RWPE1 (cell line): ENCODE results near the gene PRKCZ.

Experiments
- CTCF ChIA-PET: fragments of 350-600 bp; sonication (Branson Sonifier 250); formaldehyde crosslinking; extraction: SDS; loops from one replicate; lab custom pipeline; 2021; lab: Yijun Ruan, JAX
- POLR2A ChIA-PET: fragments of 400-600 bp; formaldehyde crosslinking; extraction: SDS; loops from one replicate; lab custom pipeline; 2020; ENCODE audit warnings: antibody characterized with exemption; ENCODE audit not compliant: low non-redundant PET; lab: Yijun Ruan, JAX
- DNase-seq: peaks from one replicate; pipeline ENCODE4 v3.0.0; 2012; ENCODE audit warnings: low spot score
- H3K27ac ChIP-seq: fragments of 450-650 bp; 2 replicates; pipeline ENCODE4 v1.5.1; 2017
- TF ChIP-seq, protein P1 (sequence below): fragments of 450-650 bp; conservative IDR thresholded peaks from 2 replicates; pipeline ENCODE4 v1.5.1; 2017; ENCODE audit warnings: low read depth, mild to moderate bottlenecking

PRKCZ gene

DNA sequence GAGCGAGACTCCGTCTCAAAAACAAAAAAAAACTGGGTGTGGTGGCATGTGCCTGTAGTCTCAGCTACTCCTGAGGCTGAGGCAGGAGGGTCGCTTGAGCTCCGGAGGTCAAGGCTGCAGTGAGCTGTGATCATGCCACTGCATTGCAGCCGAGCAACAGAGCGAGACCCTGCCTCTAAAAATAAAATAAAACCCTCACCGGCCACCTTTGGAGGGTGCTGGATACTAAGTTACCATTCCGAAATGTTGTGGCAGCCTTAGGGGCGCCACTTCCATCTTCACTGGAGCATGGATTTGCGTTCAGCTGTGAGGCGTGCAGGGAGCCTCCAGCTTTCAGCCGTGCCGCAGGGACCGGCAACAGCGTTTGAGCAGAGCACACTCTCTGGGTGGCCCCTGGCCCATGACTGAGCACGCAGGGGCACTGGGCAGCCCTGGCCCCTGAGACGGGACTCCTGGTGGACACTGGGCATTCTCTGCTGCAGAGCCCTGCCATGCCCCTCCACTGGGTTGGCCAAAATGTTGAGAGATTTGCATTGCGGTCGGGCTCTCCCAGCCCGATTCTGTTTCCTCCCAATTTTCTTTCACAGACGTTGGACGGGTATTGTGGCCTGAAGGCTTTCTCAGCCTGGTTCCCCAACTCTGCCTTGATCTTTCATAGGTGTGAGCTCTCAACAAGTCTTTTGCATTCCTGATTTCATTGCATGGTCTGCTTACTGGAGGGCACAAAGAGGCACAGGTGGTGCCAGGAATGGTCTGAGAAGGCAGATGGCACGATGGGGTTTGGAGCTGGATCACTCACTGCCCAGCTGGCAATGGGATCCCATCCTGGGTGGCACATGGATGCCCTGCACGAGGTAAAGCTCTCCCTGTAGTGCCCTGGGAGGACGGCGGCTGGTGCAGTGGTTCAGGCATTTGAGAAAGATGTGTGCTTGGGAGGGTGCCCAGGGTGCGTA is 40.8 kb upstream of the PRKCZ start:
- no peak overlapping the region for H3K27ac ChIP-seq
- no peak for DNase-seq
- ChIA-PET POLR2A (no interaction called here), CTCF (interaction anchor here (0.7 kb wide), 1 partner anchor 66 kb away, joined by 3 read pairs; no protein-coding TSS in a partner anchor)
- TF ChIP-seq, protein P1, sequence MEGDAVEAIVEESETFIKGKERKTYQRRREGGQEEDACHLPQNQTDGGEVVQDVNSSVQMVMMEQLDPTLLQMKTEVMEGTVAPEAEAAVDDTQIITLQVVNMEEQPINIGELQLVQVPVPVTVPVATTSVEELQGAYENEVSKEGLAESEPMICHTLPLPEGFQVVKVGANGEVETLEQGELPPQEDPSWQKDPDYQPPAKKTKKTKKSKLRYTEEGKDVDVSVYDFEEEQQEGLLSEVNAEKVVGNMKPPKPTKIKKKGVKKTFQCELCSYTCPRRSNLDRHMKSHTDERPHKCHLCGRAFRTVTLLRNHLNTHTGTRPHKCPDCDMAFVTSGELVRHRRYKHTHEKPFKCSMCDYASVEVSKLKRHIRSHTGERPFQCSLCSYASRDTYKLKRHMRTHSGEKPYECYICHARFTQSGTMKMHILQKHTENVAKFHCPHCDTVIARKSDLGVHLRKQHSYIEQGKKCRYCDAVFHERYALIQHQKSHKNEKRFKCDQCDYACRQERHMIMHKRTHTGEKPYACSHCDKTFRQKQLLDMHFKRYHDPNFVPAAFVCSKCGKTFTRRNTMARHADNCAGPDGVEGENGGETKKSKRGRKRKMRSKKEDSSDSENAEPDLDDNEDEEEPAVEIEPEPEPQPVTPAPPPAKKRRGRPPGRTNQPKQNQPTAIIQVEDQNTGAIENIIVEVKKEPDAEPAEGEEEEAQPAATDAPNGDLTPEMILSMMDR = no peak

DNA sequence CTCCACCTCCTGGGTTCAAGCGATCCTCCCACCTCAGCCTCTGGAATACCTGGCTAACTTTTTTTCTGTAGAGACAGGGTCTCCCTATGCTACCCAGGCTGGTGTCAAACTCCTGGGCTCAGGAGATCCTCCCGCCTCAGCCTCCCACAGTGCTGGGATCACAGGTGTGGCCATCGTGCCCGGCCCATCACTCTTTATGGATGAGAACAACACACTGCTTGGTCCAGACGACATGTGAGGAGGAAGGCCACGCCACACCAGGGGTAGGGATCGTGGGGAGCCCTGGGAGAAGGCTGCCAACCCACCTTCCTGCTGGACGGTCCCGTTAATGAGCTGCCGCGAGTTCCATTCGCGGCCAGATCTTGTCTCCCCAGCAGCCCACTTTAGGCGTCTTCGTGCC is 36.0 kb upstream of the PRKCZ start:
- H3K27ac ChIP-seq = no peak overlapping the region
- TF ChIP-seq, protein P1 = no peak
- DNase-seq = no peak
- ChIA-PET CTCF (no interaction called here), POLR2A (no interaction called here)

DNA sequence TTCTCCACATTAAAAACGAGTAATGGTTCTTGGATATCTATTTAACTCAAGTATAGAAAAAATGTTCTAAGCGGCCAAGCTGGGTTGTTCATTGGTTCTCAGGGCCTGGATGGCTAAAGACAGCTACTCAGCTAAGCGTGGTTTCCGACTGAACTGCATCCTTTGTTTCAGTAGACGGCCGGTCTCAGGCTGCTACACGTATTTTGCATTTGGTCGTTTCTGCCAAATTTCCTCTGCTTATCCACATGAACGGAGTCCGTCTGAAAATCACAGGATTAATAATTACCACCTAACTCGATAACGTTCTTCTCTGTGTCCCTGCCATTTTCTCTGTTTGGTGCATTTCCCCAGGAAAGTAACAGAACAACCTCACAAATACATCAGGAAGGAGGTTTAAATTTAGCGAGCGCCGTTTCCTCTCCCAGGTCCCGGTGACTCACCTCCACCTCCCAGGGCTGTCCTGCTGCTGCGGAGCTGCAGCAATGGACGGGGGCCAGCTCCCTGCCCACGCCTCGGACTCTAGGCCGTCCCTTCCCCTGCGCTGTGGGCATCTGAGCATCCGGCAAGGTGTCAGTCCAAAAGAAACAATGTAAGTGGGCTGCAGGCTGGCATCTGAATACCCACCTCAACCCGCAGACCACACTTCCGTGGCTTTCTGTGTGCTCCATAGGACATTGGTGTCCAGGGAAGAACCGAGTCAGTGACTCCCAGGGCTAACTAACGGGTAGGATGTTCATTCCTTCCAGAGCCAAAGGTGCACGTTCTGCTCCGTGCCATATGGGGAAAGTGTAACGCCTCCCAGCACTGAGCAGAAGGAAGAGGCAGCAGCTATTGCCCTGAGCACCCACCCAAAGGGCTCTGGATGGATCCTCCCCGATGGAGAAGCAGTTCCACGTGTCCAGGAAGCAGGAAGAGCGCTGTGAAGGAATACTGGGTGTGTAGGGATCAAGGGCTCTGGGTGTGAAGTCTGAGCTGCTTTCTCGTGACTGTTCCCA is 35.2 kb upstream of the PRKCZ start:
- DNase-seq = peak; percentile 55
- TF ChIP-seq, protein P1 = no peak
- CTCF ChIA-PET = interaction anchor here (0.6 to 1.2 kb wide), 3 partner anchors 16 to 85 kb away, joined by 3 to 4 read pairs (median 4); no protein-coding TSS in a partner anchor
- H3K27ac ChIP-seq = no peak overlapping the region
- POLR2A ChIA-PET = no interaction called here

DNA sequence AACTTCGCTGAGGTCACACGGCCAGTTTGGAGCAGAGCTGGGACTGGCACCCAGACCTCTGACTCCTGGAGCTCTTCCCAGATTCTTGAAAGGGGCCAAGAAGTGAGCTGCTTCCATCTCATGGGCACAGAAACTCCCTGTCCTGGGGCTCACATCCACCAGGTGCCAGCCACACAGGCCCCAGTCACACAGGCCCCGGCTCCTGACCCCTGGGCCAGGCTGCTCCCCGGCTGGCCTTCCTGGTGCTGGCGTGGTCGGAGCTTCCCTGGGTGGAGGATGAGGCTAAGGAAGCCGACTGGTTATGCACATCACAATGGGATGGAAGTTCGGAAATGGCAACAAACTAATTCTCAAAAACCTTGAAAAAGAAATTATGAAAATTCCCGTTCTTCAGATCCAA is 34.1 kb upstream of the PRKCZ start:
- CTCF ChIA-PET = interaction anchor here (1.2 kb wide), 1 partner anchor 28 kb away, joined by 4 read pairs; no protein-coding TSS in a partner anchor
- DNase-seq = no peak
- TF ChIP-seq, protein P1 = no peak
- POLR2A ChIA-PET = no interaction called here
- H3K27ac ChIP-seq = no peak overlapping the region

DNA sequence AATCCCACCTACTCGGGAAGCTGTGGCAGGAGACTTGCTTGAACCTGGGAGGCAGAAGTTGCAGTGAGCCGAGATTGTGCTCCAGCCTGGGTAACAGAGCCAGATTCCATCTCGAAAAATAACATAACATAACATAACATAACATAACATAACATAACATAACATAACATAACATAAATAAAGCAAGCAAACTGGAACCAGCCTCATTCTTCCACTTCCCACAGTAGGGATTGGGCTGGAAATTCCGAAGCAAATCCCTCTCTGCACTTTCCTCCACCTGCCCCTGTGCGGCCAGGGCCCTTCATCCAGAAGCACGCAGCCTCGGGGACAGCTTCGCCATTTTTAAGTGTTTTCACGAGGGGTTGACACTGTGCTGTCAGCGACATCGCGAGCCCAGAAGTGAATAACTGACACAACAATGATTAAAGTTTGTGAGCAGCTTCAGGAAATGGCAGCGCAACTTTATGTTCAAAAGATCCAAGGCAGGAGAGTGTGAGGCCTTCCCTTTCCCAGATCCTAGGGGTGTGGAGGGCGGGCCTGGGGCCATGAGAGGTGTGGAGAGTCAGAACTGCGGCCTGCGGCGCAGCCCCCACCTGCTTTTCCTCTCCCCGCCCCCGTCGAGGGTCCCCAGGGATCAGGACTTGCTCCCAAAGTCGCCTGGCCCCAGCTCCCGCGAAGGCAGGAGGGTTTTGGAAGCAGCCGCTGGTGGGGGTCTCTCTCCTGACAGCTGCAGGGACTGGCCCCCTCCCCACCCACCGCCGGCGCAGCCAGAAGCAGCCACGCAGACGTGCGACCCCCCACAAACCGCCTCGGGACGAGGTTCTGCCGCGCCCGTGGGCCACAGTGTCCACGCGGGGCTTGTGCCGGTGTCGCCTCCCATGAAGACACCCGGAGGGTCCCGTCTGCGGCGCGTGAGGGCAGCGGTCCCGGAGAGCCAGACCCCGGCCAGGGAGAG is 31.7 kb upstream of the PRKCZ start:
- TF ChIP-seq, protein P1 = no peak
- DNase-seq = no peak
- CTCF ChIA-PET = interaction anchor here (0.6 to 1.1 kb wide), 6 partner anchors 24 to 316 kb away, joined by 3 to 4 read pairs (median 3); no protein-coding TSS in a partner anchor
- H3K27ac ChIP-seq = no peak overlapping the region
- POLR2A ChIA-PET = no interaction called here
